ENCODE data around the gene MPEG1. TPM values are rescaled to one million over a fixed set of nuclear protein-coding genes. Genes with fewer than 3 reads are reported as not detected.
A peak's percentile ranks its signal among the peaks of the same experiment; 100 is the strongest.

Gene MPEG1
- total and polyA plus RNA-seq, 4 donors, result 3.2 to 27.2 (median 16.9) TPM

DNA sequence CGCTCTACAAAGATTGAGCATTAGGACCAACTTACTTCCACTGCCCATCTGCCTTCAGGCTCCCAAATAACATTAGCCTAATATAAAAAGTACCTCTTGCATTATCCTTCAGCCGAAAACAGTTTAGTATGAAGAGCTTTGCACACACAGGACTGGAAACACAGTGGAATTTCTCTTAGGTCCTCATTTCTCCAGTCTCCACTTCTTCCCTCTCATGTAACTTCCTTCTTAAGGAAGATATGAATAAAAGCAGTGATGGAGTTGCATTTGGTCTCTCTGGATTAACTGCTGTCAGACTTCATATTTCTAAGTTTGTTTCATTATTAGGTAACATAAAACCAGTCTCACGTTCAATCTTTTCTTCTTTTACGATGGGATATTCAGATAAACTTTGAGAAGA is 5.6 kb upstream of the MPEG1 start:
- no peaks in the 10 kb centered on the region for H3K27me3 ChIP-seq (ENCODE audit: control insufficient read depth in 4 of 4, insufficient read depth in 4 of 4, low read length in 3 of 4)
- no peaks in the 10 kb centered on the region for H3K36me3 ChIP-seq (ENCODE audit: control insufficient read depth in 4 of 4, insufficient read depth in 3 of 4, low read depth in 1 of 4, low read length in 3 of 4)
- no peak overlapping the region for H3K9ac ChIP-seq (ENCODE audit: low read depth in 1 of 2, low read length in 2 of 2)
- H3K27ac ChIP-seq (ENCODE audit: low read depth in 1 of 2, low read length in 2 of 2), result no peak overlapping the region
- TF ChIP-seq EGR1 (IDR thresholded peaks at IDR 0.05; ENCODE audit: low read depth in 2 of 2), result no peak
- TF ChIP-seq HNF4G (IDR thresholded peaks at IDR 0.05), result no peak
- no peak for TF ChIP-seq FOXA1 (IDR thresholded peaks at IDR 0.05)
- no peak for TF ChIP-seq YY1 (IDR thresholded peaks at IDR 0.05)
- no peak for TF ChIP-seq GABPA (IDR thresholded peaks at IDR 0.05 in 1 of 2, conservative IDR thresholded peaks at IDR 0.05 in 1 of 2)
- TF ChIP-seq TAF1 (conservative IDR thresholded peaks at IDR 0.05), result no peak
- no peak for TF ChIP-seq FOXA2 (IDR thresholded peaks at IDR 0.05)
- TF ChIP-seq, protein P1, sequence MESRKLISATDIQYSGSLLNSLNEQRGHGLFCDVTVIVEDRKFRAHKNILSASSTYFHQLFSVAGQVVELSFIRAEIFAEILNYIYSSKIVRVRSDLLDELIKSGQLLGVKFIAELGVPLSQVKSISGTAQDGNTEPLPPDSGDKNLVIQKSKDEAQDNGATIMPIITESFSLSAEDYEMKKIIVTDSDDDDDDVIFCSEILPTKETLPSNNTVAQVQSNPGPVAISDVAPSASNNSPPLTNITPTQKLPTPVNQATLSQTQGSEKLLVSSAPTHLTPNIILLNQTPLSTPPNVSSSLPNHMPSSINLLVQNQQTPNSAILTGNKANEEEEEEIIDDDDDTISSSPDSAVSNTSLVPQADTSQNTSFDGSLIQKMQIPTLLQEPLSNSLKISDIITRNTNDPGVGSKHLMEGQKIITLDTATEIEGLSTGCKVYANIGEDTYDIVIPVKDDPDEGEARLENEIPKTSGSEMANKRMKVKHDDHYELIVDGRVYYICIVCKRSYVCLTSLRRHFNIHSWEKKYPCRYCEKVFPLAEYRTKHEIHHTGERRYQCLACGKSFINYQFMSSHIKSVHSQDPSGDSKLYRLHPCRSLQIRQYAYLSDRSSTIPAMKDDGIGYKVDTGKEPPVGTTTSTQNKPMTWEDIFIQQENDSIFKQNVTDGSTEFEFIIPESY (IDR thresholded peaks at IDR 0.05), result no peak
- TF ChIP-seq, protein P2, sequence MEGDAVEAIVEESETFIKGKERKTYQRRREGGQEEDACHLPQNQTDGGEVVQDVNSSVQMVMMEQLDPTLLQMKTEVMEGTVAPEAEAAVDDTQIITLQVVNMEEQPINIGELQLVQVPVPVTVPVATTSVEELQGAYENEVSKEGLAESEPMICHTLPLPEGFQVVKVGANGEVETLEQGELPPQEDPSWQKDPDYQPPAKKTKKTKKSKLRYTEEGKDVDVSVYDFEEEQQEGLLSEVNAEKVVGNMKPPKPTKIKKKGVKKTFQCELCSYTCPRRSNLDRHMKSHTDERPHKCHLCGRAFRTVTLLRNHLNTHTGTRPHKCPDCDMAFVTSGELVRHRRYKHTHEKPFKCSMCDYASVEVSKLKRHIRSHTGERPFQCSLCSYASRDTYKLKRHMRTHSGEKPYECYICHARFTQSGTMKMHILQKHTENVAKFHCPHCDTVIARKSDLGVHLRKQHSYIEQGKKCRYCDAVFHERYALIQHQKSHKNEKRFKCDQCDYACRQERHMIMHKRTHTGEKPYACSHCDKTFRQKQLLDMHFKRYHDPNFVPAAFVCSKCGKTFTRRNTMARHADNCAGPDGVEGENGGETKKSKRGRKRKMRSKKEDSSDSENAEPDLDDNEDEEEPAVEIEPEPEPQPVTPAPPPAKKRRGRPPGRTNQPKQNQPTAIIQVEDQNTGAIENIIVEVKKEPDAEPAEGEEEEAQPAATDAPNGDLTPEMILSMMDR (IDR thresholded peaks at IDR 0.05; ENCODE audit: low read depth, low read length, missing input control), result no peak
- TF ChIP-seq, protein P3, sequence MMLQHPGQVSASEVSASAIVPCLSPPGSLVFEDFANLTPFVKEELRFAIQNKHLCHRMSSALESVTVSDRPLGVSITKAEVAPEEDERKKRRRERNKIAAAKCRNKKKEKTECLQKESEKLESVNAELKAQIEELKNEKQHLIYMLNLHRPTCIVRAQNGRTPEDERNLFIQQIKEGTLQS (IDR thresholded peaks at IDR 0.05), result no peak
- TF ChIP-seq, protein P4, sequence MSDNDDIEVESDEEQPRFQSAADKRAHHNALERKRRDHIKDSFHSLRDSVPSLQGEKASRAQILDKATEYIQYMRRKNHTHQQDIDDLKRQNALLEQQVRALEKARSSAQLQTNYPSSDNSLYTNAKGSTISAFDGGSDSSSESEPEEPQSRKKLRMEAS (IDR thresholded peaks at IDR 0.05), result no peak
- TF ChIP-seq, protein P5, sequence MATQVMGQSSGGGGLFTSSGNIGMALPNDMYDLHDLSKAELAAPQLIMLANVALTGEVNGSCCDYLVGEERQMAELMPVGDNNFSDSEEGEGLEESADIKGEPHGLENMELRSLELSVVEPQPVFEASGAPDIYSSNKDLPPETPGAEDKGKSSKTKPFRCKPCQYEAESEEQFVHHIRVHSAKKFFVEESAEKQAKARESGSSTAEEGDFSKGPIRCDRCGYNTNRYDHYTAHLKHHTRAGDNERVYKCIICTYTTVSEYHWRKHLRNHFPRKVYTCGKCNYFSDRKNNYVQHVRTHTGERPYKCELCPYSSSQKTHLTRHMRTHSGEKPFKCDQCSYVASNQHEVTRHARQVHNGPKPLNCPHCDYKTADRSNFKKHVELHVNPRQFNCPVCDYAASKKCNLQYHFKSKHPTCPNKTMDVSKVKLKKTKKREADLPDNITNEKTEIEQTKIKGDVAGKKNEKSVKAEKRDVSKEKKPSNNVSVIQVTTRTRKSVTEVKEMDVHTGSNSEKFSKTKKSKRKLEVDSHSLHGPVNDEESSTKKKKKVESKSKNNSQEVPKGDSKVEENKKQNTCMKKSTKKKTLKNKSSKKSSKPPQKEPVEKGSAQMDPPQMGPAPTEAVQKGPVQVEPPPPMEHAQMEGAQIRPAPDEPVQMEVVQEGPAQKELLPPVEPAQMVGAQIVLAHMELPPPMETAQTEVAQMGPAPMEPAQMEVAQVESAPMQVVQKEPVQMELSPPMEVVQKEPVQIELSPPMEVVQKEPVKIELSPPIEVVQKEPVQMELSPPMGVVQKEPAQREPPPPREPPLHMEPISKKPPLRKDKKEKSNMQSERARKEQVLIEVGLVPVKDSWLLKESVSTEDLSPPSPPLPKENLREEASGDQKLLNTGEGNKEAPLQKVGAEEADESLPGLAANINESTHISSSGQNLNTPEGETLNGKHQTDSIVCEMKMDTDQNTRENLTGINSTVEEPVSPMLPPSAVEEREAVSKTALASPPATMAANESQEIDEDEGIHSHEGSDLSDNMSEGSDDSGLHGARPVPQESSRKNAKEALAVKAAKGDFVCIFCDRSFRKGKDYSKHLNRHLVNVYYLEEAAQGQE (IDR thresholded peaks at IDR 0.05), result no peak
- H3K4me1 ChIP-seq (ENCODE audit: control insufficient read depth in 4 of 4, insufficient read depth in 4 of 4, low read length in 3 of 4), result no peaks in the 10 kb centered on the region
- no peaks in the 10 kb centered on the region for H3K9me3 ChIP-seq (ENCODE audit: control insufficient read depth in 4 of 4, low read length in 3 of 4)
- no peak overlapping the region for H3K4me3 ChIP-seq (ENCODE audit: low read depth in 1 of 3, low read length in 3 of 3)
- DNase-seq (ENCODE audit: low spot score), result no peak
- 93% methylated on average over 4 of the region's 4 CpGs for WGBS

DNA sequence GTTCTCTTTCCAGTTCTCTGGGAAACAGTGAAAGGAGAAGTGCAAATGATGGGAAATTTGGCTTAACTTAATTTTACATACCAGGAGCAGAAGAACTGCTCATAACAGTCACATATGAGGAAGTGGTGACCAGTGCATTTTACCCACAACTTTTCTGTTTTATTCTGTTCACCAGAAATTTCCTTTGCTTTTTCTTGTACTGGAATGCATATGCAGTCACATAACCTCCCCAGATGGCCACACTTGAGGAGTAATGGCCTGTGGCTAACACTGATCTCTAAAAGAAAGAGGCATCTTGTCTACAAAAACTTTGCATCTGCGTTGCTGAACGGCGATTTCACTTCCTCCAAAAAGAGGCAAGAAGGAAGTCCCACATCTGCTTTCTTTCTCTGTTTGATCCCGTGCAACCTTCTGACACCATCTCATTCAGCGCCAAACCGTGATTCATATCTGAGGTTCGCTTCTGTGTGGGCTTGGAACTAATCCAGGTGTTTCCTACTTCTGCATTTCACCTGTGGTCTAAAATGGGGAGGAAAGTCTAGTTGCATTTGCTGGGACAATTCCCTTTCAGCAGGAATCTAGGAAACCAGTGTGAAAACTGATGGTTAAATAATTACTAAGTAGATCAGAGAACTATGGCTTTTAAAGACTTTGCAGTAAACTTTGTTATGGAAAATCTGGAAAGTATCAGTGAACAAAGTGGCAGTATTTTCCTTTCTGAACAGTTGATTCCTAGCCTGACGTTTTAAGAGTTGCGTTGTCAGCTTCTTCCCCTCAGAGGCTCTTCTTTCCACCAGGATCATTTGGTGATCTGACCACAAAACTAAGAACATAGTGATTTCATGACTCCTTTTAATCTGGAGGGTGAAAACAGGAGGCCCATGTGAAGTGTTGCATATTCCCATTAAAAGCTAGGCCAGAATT is 4.2 kb upstream of the MPEG1 start:
- no peak overlapping the region for H3K4me3 ChIP-seq (ENCODE audit: low read depth in 1 of 3, low read length in 3 of 3)
- H3K9ac ChIP-seq (ENCODE audit: low read depth in 1 of 2, low read length in 2 of 2), result no peak overlapping the region
- H3K9me3 ChIP-seq (ENCODE audit: control insufficient read depth in 4 of 4, low read length in 3 of 4), result no peaks in the 10 kb centered on the region
- peak overlapping the region in 1 of 2 donors; percentile 11 for H3K27ac ChIP-seq (ENCODE audit: low read depth in 1 of 2, low read length in 2 of 2)
- TF ChIP-seq, protein P4 (IDR thresholded peaks at IDR 0.05), result peak; percentile 9
- TF ChIP-seq RAD21 (IDR thresholded peaks at IDR 0.05), result peak in 1 of 2 donors; percentile 8
- TF ChIP-seq, protein P1 (IDR thresholded peaks at IDR 0.05), result no peak
- peak; percentile 18 for TF ChIP-seq YY1 (IDR thresholded peaks at IDR 0.05)
- peak; percentile 8 for TF ChIP-seq NR2F2 (IDR thresholded peaks at IDR 0.05)
- TF ChIP-seq, protein P5 (IDR thresholded peaks at IDR 0.05), result no peak
- H3K27me3 ChIP-seq (ENCODE audit: control insufficient read depth in 4 of 4, insufficient read depth in 4 of 4, low read length in 3 of 4), result no peaks in the 10 kb centered on the region
- no peaks in the 10 kb centered on the region for H3K36me3 ChIP-seq (ENCODE audit: control insufficient read depth in 4 of 4, insufficient read depth in 3 of 4, low read depth in 1 of 4, low read length in 3 of 4)
- H3K4me1 ChIP-seq (ENCODE audit: control insufficient read depth in 4 of 4, insufficient read depth in 4 of 4, low read length in 3 of 4), result no peaks in the 10 kb centered on the region
- no peak for DNase-seq (ENCODE audit: low spot score)
- 71% methylated on average over 9 of the region's 9 CpGs for WGBS

Data from liver (tissue), 9 donors.